CD4-positive, alpha-beta T cell (primary cell): Measurements from ENCODE around the gene ZC3H12D. TPM values are rescaled to one million over a fixed set of nuclear protein-coding genes. Genes with fewer than 3 reads are reported as not detected.

Experiments
- ATAC-seq: fragments of 200-7000 bp; cut with Tn5 transposase; one replicate; pipeline ENCODE4 v1.10.0; 2022; ENCODE audit warnings: mild to moderate bottlenecking; ENCODE audit not compliant: poor library complexity
- CTCF ChIA-PET: fragments of 350-600 bp; sonication (Branson Sonifier 250); formaldehyde crosslinking; loops from one replicate; lab custom pipeline; 2021; ENCODE audit warnings: antibody characterized with exemption, inconsistent platforms; lab: Charles Lee
- POLR2A ChIA-PET: fragments of 350-600 bp; sonication (Branson Sonifier 250); formaldehyde crosslinking; loops from one replicate; lab custom pipeline; 2021; ENCODE audit warnings: antibody characterized with exemption, inconsistent platforms; lab: Charles Lee
- DNase-seq, 14 experiments: peaks; one replicate each; pipeline ENCODE4 v3.0.0-alpha.2; 2013 to 2020; ENCODE audit warnings: mixed read lengths in 2 of 14
- H3K27ac ChIP-seq, 2 donors: one replicate each; pipeline versions ENCODE4 v1.5.1 to v1.7.0; 2013; ENCODE audit warnings: low read length in 2 of 2, low read depth in 1 of 2, mild to moderate bottlenecking in 1 of 2
- H3K27me3 ChIP-seq, 2 experiments: 1 replicate in 1 of 2; 2 replicates in 1 of 2; pipeline versions ENCODE4 v1.6.1 to v1.7.0; 2013; ENCODE audit warnings: low read length in 2 of 2, control low read depth in 1 of 2, mild to moderate bottlenecking in 1 of 2, moderate library complexity in 1 of 2; ENCODE audit not compliant: insufficient read depth in 2 of 2, control insufficient read depth in 1 of 2
- H3K36me3 ChIP-seq: one replicate; pipeline ENCODE4 v1.6.1; 2013; ENCODE audit warnings: low read length, control low read depth; ENCODE audit not compliant: insufficient read depth
- H3K4me1 ChIP-seq: one replicate; pipeline ENCODE4 v1.6.1; 2013; ENCODE audit warnings: low read length, control low read depth; ENCODE audit not compliant: insufficient read depth
- H3K4me3 ChIP-seq: one replicate; pipeline ENCODE4 v1.5.1; 2013; ENCODE audit warnings: mild to moderate bottlenecking, low read length, moderate library complexity
- H3K9me3 ChIP-seq, 2 experiments: 1 replicate in 1 of 2; 2 replicates in 1 of 2; pipeline versions ENCODE4 v1.6.1 to v1.7.0; 2013; ENCODE audit warnings: low read length in 2 of 2, mild to moderate bottlenecking in 2 of 2, control low read depth in 1 of 2, moderate library complexity in 1 of 2; ENCODE audit not compliant: control insufficient read depth in 1 of 2, insufficient read depth in 1 of 2
- H3K27ac Mint-ChIP-seq: one replicate; pipeline ENCODE4 v1.8.0; 2020; ENCODE audit warnings: mixed read lengths
- H3K27me3 Mint-ChIP-seq: one replicate; pipeline ENCODE4 v1.8.0; 2021; ENCODE audit warnings: mixed read lengths
- H3K36me3 Mint-ChIP-seq: one replicate; pipeline ENCODE4 v1.8.0; 2021; ENCODE audit warnings: low read depth, mixed read lengths
- H3K4me1 Mint-ChIP-seq: one replicate; pipeline ENCODE4 v1.8.0; 2021; ENCODE audit warnings: low read depth, mixed read lengths
- H3K4me3 Mint-ChIP-seq: one replicate; pipeline ENCODE4 v1.8.0; 2020; ENCODE audit warnings: mild to moderate bottlenecking, mixed read lengths
- H3K9me3 Mint-ChIP-seq: one replicate; pipeline ENCODE4 v1.8.0; 2020; ENCODE audit warnings: mixed read lengths
- CTCF ChIP-seq: fragments of 200-600 bp; IDR thresholded peaks from one replicate; pipeline ENCODE4 v1.8.0; 2022; ENCODE audit warnings: antibody characterized with exemption, mild to moderate bottlenecking
- intact Hi-C, 2 experiments: fragments of 100-400 bp; cut with DNase I in 1 of 2; cut with micrococcal nuclease in 1 of 2; formaldehyde crosslinking; loops; one replicate each; pipeline versions ENCODE4 v1.15.1 to v1.9.0; 2023 to 2025; cut with DNase I, micrococcal nuclease
- total RNA-seq, 174 experiments: library from RNA in 2 of 174; stranded (reverse) in 2 of 174; gene quantifications; one replicate each; pipeline ENCODE4 v1.2.3 and lab custom pipeline; 2021 to 2026

ZC3H12D gene
- total RNA-seq, 2 experiments from 2014 or later = 70.2 to 71.0 TPM

- Mint-ChIP-seq H3K27ac (no peak overlapping the region), H3K9me3 (no peaks in the 10 kb centered on the region), H3K4me1 (peaks cover 37% of the 10 kb centered on the region), H3K27me3 (no peaks in the 10 kb centered on the region), H3K36me3 (peaks cover 77% of the 10 kb centered on the region), H3K4me3 (no peak overlapping the region)
- Histone ChIP-seq H3K27me3 (no peaks in the 10 kb centered on the region), H3K4me3 (no peak overlapping the region), H3K27ac (no peak overlapping the region), H3K36me3 (peaks cover 47% of the 10 kb centered on the region), H3K9me3 (no peaks in the 10 kb centered on the region), H3K4me1 (no peaks in the 10 kb centered on the region)
- ChIA-PET CTCF (interaction anchor here (0.6 to 1.4 kb wide), 2 partner anchors 16 to 19 kb away, joined by 3 read pairs; no protein-coding TSS in a partner anchor), POLR2A (interaction anchor here (0.8 to 1.3 kb wide), 3 partner anchors 17 to 188 kb away, joined by 3 to 5 read pairs (median 3); no protein-coding TSS in a partner anchor)
- ATAC-seq (no peak), DNase-seq (peak in 1 of 14 experiments; percentile 27)
- no peak for TF ChIP-seq CTCF
- intact Hi-C loops = loop anchor here in 1 of 2 experiments (10.0 kb wide), 2 partner anchors 49 to 199 kb away; partner anchors contain the start of gene TAB2
Observed at GRCh38 chr6:149513915-149514314, 29.1 kb upstream of the ZC3H12D start.

- no peaks in the 10 kb centered on the region for H3K9me3 Mint-ChIP-seq
- H3K4me1 Mint-ChIP-seq = peaks cover 34% of the 10 kb centered on the region
- no peaks in the 10 kb centered on the region for H3K9me3 ChIP-seq
- H3K27me3 Mint-ChIP-seq = no peaks in the 10 kb centered on the region
- peaks cover 30% of the 10 kb centered on the region for H3K36me3 ChIP-seq
- ChIA-PET CTCF (interaction anchor here (0.9 to 2.6 kb wide), 3 partner anchors 16 to 49 kb away, joined by 3 to 12 read pairs (median 5); partner anchors contain the start of gene ZC3H12D), POLR2A (interaction anchor here (0.7 to 6.2 kb wide), 5 partner anchors 16 to 298 kb away, joined by 3 to 79 read pairs (median 4); partner anchors contain the start of gene ZC3H12D)
- H3K4me3 Mint-ChIP-seq = no peak overlapping the region
- H3K4me1 ChIP-seq = no peaks in the 10 kb centered on the region
- H3K27me3 ChIP-seq = no peaks in the 10 kb centered on the region
- H3K27ac ChIP-seq = no peak overlapping the region
- H3K4me3 ChIP-seq = no peak overlapping the region
- no peak for ATAC-seq
- H3K36me3 Mint-ChIP-seq = peaks cover 72% of the 10 kb centered on the region
- no peak for DNase-seq
- intact Hi-C loops = loop anchor here in 1 of 2 experiments (10.0 kb wide), 2 partner anchors 46 to 196 kb away; partner anchors contain the start of gene TAB2
- no peak for TF ChIP-seq CTCF
- H3K27ac Mint-ChIP-seq = peak overlapping the region; percentile 87
Observed at GRCh38 chr6:149510793-149511512, 26.1 kb upstream of the ZC3H12D start.

- H3K27ac Mint-ChIP-seq = peak overlapping the region; percentile 87
- ChIA-PET CTCF (interaction anchor here (0.8 to 3.3 kb wide), 5 partner anchors 9 to 426 kb away, joined by 3 to 24 read pairs (median 9); partner anchors contain the start of gene ZC3H12D), POLR2A (interaction anchor here (1.2 to 6.2 kb wide), 5 partner anchors 10 to 54 kb away, joined by 3 to 79 read pairs (median 4); partner anchors contain the start of gene ZC3H12D)
- H3K27me3 Mint-ChIP-seq = no peaks in the 10 kb centered on the region
- H3K4me1 Mint-ChIP-seq = peaks cover 39% of the 10 kb centered on the region
- peak in 6 of 14 experiments; percentile 29 to 87 (median 66) for DNase-seq
- ATAC-seq = peak; percentile 94
- Histone ChIP-seq H3K36me3 (peaks cover 37% of the 10 kb centered on the region), H3K9me3 (no peaks in the 10 kb centered on the region), H3K4me1 (no peaks in the 10 kb centered on the region), H3K27me3 (no peaks in the 10 kb centered on the region), H3K4me3 (no peak overlapping the region), H3K27ac (peak overlapping the region; percentile 11 to 18)
- intact Hi-C loops = loop anchor here in 1 of 2 experiments (1.0 to 2.0 kb wide), 2 partner anchors 13 to 24 kb away; partner anchors contain the start of gene ZC3H12D
- no peak for TF ChIP-seq CTCF
- H3K4me3 Mint-ChIP-seq = peak overlapping the region; percentile 30
- peaks cover 79% of the 10 kb centered on the region for H3K36me3 Mint-ChIP-seq
- H3K9me3 Mint-ChIP-seq = no peaks in the 10 kb centered on the region
Observed at GRCh38 chr6:149508485-149508884, 23.7 kb upstream of the ZC3H12D start.
